GM19463 (cell line): ENCODE measurements around the gene NPAS3.

ENCODE experiments used
- ATAC-seq: cut with Tn5 transposase; IDR thresholded peaks from one replicate; pipeline ENCODE4 v1.9.1; 2021; ENCODE audit warnings: mild to moderate bottlenecking, moderate library complexity; ENCODE audit not compliant: unreplicated experiment

The NPAS3 gene

GRCh38 chr14:33567731-33568130 lies 629.1 kb downstream of the NPAS3 start:
- ATAC-seq: no peak

DNA sequence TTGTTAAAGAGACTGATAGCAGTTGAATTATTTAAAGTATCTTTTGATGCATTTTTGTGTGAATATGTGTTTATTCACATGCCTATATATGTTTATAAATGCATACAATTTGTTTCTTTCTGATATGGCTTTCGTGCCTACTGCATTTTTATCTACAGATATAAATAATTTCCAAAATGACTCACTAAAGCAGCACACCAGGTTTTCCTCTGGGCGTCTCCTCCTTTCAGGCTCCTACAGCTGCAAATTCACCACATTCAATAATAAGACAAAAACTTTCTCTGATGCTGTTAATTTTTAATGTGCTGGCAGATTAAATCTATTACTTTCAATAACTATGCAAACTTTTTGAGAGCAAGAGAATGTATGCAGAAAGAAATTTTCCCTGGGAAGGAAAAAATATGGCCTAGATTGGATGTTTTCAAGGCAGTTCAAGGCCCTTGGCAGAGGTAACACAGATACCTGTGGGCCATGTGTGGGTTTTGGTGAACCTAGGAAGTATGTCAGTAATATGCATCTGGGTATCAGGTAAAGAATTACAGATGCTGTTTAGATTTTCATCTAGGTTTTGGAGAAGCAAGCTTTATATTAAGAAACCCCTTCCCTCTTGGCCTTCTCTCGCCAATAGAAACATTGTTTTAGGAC lies 630.4 kb downstream of the NPAS3 start:
- no peak for ATAC-seq

GRCh38 chr14:33569821-33570687 lies 631.4 kb downstream of the NPAS3 start:
- no peak for ATAC-seq

GRCh38 chr14:33570694-33571310 lies 632.1 kb downstream of the NPAS3 start:
- ATAC-seq: no peak

GRCh38 chr14:33573301-33573880 lies 634.7 kb downstream of the NPAS3 start:
- ATAC-seq: no peak

DNA sequence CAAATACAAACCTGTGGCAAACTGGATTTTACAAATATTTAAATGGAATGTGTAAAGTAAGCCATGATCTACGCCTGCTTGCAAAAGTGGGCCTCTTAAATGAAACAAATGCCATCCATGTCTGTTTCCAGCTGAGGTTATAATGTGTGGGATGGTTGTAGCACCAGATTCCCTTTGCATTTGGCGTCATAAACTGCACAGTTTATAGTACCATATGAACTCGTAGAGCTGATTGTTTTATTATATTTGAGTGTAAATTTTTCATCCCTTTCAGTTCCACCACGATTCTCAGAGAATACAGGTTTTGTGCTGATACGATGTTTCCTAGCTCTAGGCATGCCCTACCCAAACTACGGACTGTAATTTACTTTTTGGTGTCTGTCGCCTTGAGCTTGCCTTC lies 637.3 kb downstream of the NPAS3 start:
- ATAC-seq: no peak

GRCh38 chr14:33578461-33579216 lies 640.0 kb downstream of the NPAS3 start:
- ATAC-seq: no peak

DNA sequence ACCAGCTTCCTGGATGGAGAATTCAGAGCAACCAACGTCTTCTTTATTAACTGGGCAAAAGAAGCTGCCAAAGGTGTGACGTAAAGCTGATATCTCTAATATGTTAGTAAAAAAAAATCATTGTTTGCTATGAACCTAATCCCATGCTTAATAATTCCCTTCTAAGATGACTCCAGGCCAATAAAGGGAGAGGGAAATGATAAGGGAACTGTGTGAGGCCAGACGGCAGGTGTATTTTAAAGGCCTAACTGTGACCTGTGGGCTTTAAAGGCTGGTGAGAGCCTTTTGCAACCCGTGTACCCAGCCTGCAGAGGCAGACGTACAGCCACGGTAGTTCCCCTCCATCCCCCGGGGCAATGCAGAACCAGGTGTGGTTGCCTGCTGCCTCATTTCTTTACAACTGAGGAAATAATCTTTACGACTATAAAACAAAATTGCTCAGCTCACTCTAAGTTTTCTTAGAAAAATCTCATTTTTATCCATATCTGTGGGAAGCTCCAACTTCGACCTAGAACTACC lies 641.6 kb downstream of the NPAS3 start:
- no peak for ATAC-seq

DNA sequence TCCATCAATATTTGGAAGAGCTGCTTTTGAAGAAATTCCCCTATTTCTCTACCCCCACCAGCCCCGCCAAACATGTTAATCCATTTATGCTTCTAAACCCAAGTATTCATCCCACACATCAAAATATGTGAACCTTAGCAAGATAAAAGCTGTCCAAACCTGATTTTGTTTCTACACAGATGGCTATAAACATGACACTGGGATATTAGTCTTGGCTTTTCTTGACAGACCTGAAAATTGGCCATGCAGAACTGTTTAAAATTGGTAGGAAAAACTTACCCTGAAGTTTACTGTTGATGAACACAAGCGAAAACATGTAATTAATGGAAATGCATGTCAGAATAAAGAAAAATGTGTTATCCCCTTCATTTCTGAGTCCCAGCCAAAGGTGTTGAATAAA lies 642.2 kb downstream of the NPAS3 start:
- ATAC-seq: no peak

DNA sequence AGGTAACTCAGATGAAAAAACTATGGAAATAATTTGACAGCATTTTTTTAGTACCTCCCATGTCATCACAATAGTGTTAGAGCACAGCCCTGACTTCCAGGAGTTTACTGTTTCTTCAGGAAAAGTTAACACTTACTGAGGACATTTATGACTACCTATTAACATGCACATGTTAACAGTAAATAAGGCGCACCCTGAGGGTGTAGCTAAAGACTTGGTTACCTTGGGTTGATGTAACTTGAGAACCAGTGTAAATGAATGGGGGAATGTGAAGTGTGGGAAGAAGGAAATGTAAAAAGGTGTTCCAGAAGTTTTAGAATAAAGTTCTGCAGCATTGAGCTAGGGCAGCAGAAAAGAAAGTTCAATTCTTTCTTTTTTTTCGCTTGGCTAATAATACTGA lies 646.0 kb downstream of the NPAS3 start:
- ATAC-seq: no peak

- no peak for ATAC-seq
These were observed 648.1 kb downstream of the NPAS3 start for GRCh38 chr14:33586806-33587205.

DNA sequence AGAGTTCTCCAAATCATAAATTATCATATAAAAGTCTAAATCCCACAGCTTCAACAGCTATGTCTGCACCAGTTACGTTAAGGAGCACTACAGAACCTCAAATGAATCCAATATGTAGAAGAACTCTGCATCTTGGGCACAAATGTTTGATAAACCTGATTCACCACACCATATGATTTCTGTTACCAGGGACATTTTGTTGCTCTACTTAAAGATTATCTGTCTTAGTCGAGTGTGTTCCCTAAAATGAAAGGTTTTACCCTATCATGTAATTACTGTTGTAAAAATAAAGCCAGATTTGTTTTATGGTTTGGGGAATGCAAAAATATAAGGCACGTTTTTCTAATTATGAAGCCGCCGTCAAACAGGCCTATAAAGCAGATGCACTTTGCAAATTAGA lies 649.1 kb downstream of the NPAS3 start:
- no peak for ATAC-seq

DNA sequence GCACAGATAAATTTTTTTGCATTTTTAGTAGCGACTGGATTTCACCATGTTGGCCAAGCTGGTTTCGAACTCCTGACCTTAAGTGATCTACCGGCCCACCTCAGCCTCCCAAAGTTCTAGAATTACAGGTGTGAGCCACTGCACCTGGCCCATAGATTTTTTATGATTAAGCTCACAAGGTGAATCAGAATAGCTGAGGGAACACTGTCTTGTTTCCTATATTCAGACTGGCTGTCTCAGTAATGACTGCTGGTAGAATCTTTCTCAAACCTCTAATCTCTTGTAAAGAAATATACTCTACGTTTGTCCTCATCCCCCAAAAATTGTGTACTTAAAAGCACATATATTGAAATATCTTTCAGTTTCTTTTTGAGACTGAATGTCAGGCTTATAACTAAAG lies 650.1 kb downstream of the NPAS3 start:
- no peak for ATAC-seq

DNA sequence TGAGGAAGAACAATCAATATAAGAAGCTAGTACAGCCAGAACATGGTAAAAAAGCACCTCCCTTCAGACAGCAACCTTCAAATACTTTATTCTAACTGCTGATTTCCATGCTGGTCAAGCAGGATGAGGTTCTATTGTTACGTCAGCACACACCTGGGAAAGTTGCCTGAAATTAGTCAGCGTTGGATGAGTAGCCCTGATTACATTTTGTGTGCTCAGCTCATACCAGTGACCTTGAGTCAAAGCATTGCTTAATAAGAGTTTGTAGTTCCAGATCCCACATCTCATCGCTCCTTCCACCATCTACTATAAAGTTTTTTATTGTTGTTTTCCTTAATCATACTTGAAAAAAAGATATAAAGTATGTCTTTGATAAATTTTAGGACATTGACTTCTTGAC lies 650.7 kb downstream of the NPAS3 start:
- no peak for ATAC-seq

- ATAC-seq: no peak
These were observed 652.4 kb downstream of the NPAS3 start for GRCh38 chr14:33590891-33591630.

DNA sequence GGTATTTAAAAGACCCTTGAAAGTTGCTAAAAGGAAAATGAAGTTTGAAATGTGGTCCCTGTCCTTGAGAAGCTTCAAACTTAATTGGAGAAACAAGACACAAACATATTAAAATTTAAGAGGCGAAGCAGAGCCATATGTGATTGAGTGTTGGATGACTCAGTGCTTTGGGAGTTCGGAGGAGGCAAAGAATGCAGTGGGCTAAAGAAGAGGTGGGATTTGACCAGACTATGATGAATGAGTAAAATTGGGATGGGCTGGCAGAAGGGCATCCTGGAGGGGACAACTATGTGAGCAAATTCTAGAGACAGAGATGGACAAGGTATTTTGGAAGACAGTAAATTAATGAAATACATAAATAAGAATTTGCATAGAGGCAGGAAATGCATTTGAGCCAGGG lies 653.6 kb downstream of the NPAS3 start:
- ATAC-seq: no peak

- no peak for ATAC-seq
These were observed 657.8 kb downstream of the NPAS3 start for GRCh38 chr14:33596211-33597080.

DNA sequence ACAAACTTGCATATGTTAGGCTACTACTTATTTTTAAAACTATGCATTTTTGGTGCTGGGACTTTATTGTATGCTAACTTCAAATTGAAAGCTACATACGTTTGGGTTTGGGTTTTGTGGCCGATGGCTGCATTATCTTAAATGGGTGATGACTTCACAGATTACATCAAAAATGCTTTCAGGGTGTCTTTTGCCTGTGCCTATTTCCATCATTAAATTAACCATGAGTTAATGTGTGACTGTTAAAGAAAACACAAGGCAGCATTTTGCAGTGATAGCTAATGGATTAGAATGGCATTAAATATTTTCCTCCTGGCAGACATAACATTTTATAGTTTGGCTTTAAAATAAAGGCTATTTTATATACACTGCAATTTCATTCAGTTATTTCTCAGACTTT lies 659.9 kb downstream of the NPAS3 start:
- ATAC-seq: no peak

GRCh38 chr14:33602396-33602795 lies 663.7 kb downstream of the NPAS3 start:
- ATAC-seq: no peak
